PC-9 (cell line): ENCODE data around the gene HTRA3. TPM values are rescaled to one million over a fixed set of nuclear protein-coding genes. Genes with fewer than 3 reads are reported as not detected.

ENCODE experiments used
- BruUV-seq: library from RNA; stranded (reverse); fragments of 400-500 nt; replicated peaks from 2 replicates; lab custom pipeline; 2021; lab: Mats Ljungman, UMichigan
- CTCF ChIA-PET: fragments of 300-600 bp; sonication (Branson Sonifier 250); formaldehyde crosslinking; loops from one replicate; lab custom pipeline; 2022; ENCODE audit warnings: antibody characterized with exemption; lab: Charles Lee
- POLR2A ChIA-PET: fragments of 300-600 bp; sonication (Branson Sonifier 250); formaldehyde crosslinking; loops from one replicate; lab custom pipeline; 2022; ENCODE audit warnings: antibody characterized with exemption; ENCODE audit not compliant: unreplicated experiment; lab: Charles Lee
- DNase-seq, 2 experiments: peaks; one replicate each; pipeline versions ENCODE4 v3.0.0 to v3.0.0-alpha.2; 2015 to 2022; ENCODE audit warnings: mixed read lengths in 1 of 2
- H2AFZ ChIP-seq: fragments of 200-600 bp; sonication (generic); 2 replicates; pipeline ENCODE4 v1.8.1; 2017; ENCODE audit warnings: antibody characterized with exemption
- H3F3A ChIP-seq: fragments of 200-600 bp; sonication (generic); 2 replicates; pipeline ENCODE4 v1.8.1; 2017; ENCODE audit warnings: antibody characterized with exemption, mild to moderate bottlenecking, low read depth; ENCODE audit not compliant: insufficient read depth
- H3K27ac ChIP-seq: fragments of 200-600 bp; sonication (generic); 2 replicates; pipeline ENCODE4 v1.6.1; 2016; ENCODE audit warnings: mixed run types
- H3K27me3 ChIP-seq: fragments of 200-600 bp; sonication (generic); 2 replicates; pipeline ENCODE4 v1.6.1; 2016; ENCODE audit warnings: low read depth, mixed run types; ENCODE audit not compliant: insufficient read depth
- H3K36me3 ChIP-seq: fragments of 200-600 bp; sonication (generic); 2 replicates; pipeline ENCODE4 v1.6.1; 2016; ENCODE audit warnings: low read depth, mixed run types
- H3K4me1 ChIP-seq: fragments of 200-600 bp; sonication (generic); replicated peaks from 2 replicates; pipeline ENCODE4 v1.6.1; 2016; ENCODE audit warnings: mixed run types; ENCODE audit not compliant: insufficient read depth
- H3K4me2 ChIP-seq: fragments of 200-600 bp; sonication (generic); 2 replicates; pipeline ENCODE4 v1.6.1; 2017; ENCODE audit warnings: mixed run types
- H3K4me3 ChIP-seq: fragments of 200-600 bp; sonication (generic); 2 replicates; pipeline ENCODE4 v1.6.1; 2016; ENCODE audit warnings: mixed run types
- H3K79me2 ChIP-seq: fragments of 200-600 bp; sonication (generic); 2 replicates; pipeline ENCODE4 v1.6.1; 2017; ENCODE audit warnings: low read depth, mixed run types
- H3K9me2 ChIP-seq: fragments of 200-600 bp; sonication (generic); 2 replicates; pipeline ENCODE4 v1.8.1; 2017; ENCODE audit warnings: mild to moderate bottlenecking; ENCODE audit not compliant: insufficient read depth
- H3K9me3 ChIP-seq: fragments of 200-600 bp; sonication (generic); 2 replicates; pipeline ENCODE4 v1.8.1; 2016; ENCODE audit warnings: low read depth; ENCODE audit not compliant: insufficient read depth
- H4K20me1 ChIP-seq: fragments of 200-600 bp; sonication (generic); 2 replicates; pipeline ENCODE4 v1.8.1; 2017; ENCODE audit not compliant: insufficient read depth
- EZH2 ChIP-seq: fragments of 200-600 bp; sonication (generic); IDR thresholded peaks from 2 replicates; pipeline ENCODE4 v1.8.0; 2017; ENCODE audit warnings: antibody characterized with exemption, low read depth
- intact Hi-C: fragments of 100-400 bp; cut with micrococcal nuclease; formaldehyde crosslinking; loops from one replicate; pipeline ENCODE4 v1.10.0; 2022; ENCODE audit not compliant: unreplicated experiment
- total RNA-seq: library from RNA; stranded (reverse); gene quantifications from 2 replicates; pipeline ENCODE4 v1.2.3, GENCODE V29; 2021
- TF ChIP-seq, protein P1 (sequence below): fragments of 200-600 bp; sonication (generic); conservative IDR thresholded peaks from 2 replicates; pipeline ENCODE4 v1.6.1; 2017; ENCODE audit warnings: mixed run types, antibody characterized with exemption, mild to moderate bottlenecking, moderate library complexity

HTRA3 gene
- total RNA-seq, 1 experiment from 2014 or later = 14.1 TPM

DNA sequence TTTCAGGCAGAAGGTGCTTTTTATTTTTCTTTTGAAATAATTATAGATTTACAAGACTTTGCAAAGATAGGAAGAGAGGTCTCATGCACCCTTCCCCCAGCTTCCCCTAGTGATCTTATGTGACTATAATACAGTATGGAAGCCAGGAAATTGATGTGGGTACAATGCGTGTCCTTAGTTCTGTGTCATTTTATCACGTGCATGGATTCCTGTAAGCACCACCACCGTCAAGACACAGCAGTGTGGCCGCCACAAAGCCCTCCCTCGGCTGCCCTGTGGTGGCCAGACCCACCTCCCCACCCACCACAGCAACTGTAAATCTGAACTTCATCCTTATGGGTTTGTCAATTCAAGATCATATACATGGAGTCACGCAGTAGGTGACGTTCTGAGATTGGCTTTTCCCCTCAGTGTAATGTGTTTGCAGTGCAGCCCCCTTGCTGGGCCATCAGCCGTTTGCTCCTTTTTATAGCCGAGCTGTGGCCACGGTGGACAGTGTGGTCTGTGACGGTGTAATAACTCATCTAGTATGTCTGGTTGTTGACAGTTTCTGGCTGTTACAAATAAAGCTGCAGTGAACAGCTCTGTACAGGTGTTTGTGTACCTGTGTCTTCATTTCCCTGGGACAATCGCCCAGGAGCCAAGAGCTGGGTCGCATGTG is 10.9 kb upstream of the HTRA3 start:
- POLR2A ChIA-PET = no interaction called here
- Histone ChIP-seq H3K9me2 (no peaks in the 10 kb centered on the region), H3K27me3 (no peaks in the 10 kb centered on the region), H2AFZ (no peak overlapping the region), H3K4me2 (no peak overlapping the region), H3K9me3 (no peaks in the 10 kb centered on the region), H3K4me3 (no peak overlapping the region), H3K36me3 (no peaks in the 10 kb centered on the region), H3K27ac (no peak overlapping the region), H3K4me1 (no peaks in the 10 kb centered on the region), H4K20me1 (no peaks in the 10 kb centered on the region), H3F3A (no peaks in the 10 kb centered on the region), H3K79me2 (no peaks in the 10 kb centered on the region)
- no TSS peak for BruUV-seq
- CTCF ChIA-PET = interaction anchor here (0.5 kb wide), 1 partner anchor 108 kb away, joined by 5 read pairs; no protein-coding TSS in a partner anchor
- intact Hi-C loops = no loop called here
- TF ChIP-seq, protein P1, sequence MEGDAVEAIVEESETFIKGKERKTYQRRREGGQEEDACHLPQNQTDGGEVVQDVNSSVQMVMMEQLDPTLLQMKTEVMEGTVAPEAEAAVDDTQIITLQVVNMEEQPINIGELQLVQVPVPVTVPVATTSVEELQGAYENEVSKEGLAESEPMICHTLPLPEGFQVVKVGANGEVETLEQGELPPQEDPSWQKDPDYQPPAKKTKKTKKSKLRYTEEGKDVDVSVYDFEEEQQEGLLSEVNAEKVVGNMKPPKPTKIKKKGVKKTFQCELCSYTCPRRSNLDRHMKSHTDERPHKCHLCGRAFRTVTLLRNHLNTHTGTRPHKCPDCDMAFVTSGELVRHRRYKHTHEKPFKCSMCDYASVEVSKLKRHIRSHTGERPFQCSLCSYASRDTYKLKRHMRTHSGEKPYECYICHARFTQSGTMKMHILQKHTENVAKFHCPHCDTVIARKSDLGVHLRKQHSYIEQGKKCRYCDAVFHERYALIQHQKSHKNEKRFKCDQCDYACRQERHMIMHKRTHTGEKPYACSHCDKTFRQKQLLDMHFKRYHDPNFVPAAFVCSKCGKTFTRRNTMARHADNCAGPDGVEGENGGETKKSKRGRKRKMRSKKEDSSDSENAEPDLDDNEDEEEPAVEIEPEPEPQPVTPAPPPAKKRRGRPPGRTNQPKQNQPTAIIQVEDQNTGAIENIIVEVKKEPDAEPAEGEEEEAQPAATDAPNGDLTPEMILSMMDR = no peak
- no peak for TF ChIP-seq EZH2
- DNase-seq = no peak

DNA sequence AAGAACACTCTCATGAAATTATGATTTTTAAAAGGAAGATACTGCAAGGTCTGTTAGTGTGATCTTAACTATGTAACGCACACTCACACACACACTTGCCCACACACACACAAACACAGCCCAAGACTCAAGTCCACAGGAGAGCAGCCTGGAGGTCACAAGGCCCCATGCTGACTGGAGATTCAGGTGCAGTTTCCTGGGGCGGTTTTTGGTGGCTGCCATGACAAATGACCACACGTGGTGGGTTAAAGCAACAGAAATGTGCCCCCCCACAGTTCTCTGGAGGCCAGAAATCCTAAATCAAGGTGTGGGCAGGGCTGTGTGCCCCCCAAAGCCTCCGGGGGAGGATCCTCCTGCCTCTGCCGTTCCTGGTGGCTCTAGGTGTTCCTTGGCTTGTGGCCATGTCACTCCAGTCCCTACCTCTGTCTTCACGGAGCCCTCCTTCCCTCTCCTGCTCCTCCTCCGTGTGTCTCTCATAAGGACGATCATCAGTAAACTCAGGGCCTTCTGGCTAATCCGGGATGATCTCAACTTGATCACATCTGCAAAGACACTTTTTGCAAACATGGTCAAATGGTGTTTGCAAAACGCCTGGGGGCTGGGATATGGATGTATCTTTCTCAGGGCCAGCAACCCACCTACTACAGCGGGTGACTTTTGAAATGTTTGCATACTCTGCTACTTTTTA is 9.7 kb upstream of the HTRA3 start:
- intact Hi-C loops = no loop called here
- Histone ChIP-seq H3K4me1 (no peaks in the 10 kb centered on the region), H4K20me1 (no peaks in the 10 kb centered on the region), H2AFZ (no peak overlapping the region), H3K9me2 (no peaks in the 10 kb centered on the region), H3K27ac (no peak overlapping the region), H3F3A (no peaks in the 10 kb centered on the region), H3K36me3 (no peaks in the 10 kb centered on the region), H3K79me2 (no peaks in the 10 kb centered on the region), H3K9me3 (no peaks in the 10 kb centered on the region), H3K27me3 (no peaks in the 10 kb centered on the region), H3K4me3 (no peak overlapping the region), H3K4me2 (no peak overlapping the region)
- no peak for TF ChIP-seq EZH2
- TF ChIP-seq, protein P1 = no peak
- ChIA-PET CTCF (no interaction called here), POLR2A (interaction anchor here (0.6 kb wide), 1 partner anchor 55 kb away, joined by 5 read pairs; no protein-coding TSS in a partner anchor)
- no TSS peak for BruUV-seq
- no peak for DNase-seq

DNA sequence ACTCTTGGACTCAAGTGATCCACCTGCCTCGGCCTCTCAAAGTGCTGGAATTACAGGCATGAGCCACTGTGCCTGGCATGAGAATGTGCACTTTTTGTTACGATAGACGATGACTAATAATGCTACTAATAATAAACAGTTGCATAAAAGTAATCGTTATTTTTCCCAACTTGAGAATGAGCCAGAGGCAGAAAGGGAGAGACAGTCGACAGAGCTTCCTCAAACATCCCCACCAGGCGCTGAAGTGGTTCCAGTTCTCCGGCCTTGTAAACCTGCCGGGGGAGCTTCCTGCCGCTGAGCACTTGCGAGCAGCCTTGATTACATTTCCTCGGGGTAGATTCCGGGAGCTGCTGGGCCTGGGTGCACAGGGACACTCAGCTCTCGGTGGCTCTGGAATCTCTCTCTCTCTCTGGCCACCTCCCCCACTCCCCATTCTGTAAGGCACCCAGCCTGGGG is 8.9 kb upstream of the HTRA3 start:
- ChIA-PET CTCF (no interaction called here), POLR2A (interaction anchor here (0.6 kb wide), 1 partner anchor 55 kb away, joined by 5 read pairs; no protein-coding TSS in a partner anchor)
- Histone ChIP-seq H3K4me1 (no peaks in the 10 kb centered on the region), H2AFZ (no peak overlapping the region), H3K36me3 (no peaks in the 10 kb centered on the region), H4K20me1 (no peaks in the 10 kb centered on the region), H3K27ac (no peak overlapping the region), H3K27me3 (no peaks in the 10 kb centered on the region), H3K79me2 (no peaks in the 10 kb centered on the region), H3K4me3 (no peak overlapping the region), H3K9me2 (no peaks in the 10 kb centered on the region), H3K9me3 (no peaks in the 10 kb centered on the region), H3K4me2 (no peak overlapping the region), H3F3A (no peaks in the 10 kb centered on the region)
- DNase-seq = no peak
- BruUV-seq = no TSS peak
- TF ChIP-seq, protein P1 = no peak
- TF ChIP-seq EZH2 = no peak
- intact Hi-C loops = no loop called here
